ENCODE measurements around the gene STK35.
A peak's percentile ranks its signal among the peaks of the same experiment; 100 is the strongest.
"Not testable (repeated sequence)": the region's sequence is repeated elsewhere in the genome, so short reads cannot be mapped to it uniquely, and the experiment has no call there.

The STK35 gene

DNA sequence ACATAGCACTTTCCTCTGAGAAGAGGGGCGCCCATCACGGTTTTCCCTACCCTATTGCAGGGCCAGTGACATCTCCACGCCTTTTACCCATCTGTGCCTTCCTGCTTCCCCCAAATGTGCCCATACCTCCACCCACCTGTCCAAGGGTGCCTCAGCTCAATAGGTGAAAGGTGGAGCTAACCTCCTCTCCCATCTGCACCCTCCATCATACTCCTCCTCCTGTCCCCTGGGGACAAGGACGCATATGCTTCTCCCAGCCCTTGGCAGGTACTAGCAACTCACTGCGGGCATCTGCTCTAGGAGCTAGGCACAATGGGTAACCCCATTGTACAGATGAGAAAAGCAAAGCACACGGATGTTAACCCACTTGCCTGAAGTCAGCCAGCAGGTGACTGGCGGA, 62.8 kb downstream of the STK35 start:
- no peak for DNase-seq

DNA sequence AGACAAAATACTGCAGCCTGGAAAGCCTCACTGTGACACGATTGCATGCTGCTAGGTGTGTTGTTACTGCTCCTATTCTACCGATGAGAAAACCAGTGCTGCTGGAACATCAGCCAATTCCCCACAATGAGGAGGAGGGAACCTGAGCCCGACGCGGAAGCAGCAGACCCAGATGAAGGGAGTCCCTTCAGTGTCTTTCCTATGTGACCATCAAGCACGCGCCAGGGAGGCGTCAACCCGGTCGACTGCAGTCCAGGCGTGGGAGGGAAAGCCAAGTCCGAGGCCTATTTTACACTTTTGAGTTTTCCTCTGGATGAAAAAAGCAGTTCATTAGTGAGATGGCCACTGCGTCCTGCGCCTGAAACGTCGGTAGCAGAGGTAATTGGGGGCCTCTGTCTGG, 63.3 kb downstream of the STK35 start:
- DNase-seq = no peak

DNA sequence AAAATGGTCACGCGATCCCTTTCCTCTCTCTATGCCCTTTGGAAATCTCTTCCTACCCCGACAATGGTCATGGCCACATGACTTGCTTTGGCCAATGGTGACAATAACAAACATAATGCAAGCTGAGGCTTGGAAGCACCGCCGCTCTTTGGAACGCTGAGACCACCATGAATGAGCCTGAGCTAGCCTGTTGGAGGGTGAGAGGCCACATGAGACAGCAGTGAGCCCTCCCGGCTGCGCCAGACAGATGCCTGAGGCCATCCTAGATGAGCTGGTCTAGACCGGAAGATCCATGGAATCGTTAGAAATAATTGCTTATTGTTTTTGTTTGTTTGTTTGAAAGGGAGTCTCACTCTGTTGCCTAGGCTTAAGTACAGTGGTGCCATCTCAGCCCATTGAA, 64.2 kb downstream of the STK35 start:
- DNase-seq = no peak

DNA sequence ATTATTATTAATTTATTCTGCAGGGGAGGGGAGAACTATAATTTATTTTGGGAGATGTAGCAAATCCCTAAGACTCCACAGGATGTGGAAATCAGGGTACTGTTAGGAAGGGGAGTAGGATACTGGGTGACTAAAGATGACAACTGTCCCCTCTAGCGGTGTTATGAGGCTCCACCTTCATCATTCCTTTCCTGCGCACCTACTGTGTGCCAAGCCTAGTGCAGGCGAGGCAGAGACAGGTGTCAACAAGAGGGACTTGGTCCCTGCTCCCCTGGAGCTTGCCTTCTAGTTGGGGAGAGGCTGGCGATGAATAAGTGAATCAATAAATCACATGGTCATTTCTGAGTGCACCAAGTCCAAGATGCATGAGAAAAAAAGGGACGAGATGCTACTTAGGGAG, 65.5 kb downstream of the STK35 start:
- no peak for DNase-seq

DNA sequence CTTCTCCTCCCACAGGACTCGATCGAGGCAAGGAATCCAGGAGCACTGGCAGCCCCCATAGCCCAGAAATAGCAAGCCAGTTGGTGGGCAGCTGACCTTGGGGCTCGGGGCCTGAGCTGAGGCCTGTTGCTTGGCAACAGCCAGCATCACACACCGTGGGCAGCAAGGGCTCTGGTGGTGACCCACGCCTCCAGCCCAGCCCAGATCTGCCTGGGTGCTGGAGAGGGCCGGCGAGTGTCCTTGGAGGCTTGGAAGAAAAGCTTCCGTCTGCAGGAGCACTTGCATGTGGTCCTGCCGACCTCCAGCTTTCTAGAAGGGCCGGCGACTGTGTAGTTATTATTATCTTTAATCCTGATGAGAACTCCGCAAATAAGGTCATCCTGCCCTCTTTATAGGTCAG, 67.3 kb downstream of the STK35 start:
- DNase-seq = no peak

DNA sequence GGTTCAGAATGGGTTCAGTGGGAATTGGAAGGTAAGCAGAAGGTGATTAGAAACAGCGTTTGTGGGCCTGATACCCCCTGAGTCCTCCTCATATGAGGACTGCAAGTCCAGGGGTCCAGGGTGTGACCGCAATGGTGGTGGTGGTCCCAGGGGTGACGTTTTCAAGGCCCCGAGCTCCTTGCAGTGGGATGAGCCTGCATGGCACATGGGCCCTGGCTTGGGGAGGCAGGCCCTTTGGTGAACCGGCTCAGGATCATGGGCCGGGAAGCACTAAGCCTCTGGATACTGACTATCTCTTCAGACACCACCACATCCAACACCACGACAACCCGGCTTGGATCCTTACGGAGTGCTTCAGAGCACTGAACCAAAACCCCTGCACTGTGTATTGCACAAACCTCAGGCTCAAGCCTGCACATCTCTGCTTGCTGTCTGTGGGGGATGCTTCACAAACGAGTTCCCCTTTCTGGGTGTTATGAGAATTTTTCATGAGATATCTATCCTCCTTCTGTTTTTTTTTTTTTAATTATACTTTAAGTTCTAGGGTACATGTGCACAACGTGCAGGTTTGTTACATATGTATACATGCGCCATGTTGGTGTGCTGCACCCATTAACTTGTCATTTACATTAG, 67.9 kb downstream of the STK35 start:
- DNase-seq = no peak

DNA sequence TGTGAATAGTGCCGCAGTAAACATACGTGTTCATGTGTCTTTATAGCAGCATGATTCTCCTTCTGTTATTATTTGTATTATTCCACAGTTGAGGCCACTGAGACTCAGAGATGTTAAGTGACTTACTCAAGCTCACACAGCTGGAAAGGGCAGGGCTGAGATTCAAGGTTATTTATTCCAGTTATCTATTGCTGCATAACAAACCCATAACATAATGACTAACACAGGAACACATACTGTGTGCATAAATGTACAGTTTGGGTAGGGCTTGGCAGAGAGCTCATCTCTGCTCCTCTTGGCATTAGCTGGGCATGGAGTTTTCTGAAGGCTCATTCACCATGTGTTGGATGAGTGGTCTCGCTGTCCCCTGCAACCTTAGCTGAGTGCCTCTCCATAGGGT, 68.8 kb downstream of the STK35 start:
- DNase-seq = no peak

DNA sequence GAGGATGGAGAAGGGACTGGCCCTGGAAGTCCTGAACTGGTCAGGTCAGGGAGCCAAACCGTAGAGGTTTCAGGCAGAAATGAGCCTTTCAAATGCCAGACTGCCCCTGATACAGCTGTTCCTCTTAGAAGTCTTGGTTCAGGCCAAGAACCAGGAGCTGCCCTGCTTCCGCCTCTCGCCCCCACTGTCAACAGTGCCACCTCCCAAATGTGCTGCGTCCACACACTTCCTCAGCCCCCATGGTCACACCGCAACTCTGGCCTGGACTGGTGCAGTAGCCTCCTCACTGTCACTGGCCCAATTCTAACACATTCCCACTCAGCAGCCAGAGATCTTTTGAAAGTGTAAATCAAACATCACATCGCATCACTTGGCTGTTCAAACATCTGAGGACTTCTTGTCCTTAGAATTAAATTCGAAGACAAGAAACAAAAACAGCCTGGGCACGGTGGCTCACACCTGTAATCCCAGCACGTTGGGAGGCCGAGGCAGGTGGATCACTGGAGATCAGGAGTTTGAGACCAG, 69.7 kb downstream of the STK35 start:
- DNase-seq = no peak

DNA sequence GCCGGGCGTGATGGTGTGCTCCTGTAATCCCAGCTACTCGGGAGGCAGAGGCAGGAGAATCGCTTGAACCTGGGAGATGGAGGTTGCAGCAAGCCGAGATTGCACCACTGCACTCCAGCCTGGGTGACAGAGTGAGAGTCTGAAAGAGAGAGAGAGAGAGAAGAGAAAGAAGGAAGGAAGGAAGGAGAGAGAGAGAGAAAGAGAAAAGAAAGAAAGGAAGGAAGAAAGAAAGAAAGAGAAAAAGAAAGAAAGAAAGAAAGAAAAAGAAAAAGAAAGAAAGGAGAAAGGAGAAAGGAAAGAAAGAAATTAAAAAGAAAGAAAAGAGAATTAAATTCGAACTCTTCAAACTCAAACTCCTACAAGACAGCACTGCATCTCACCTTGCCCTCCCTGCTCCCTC, 70.2 kb downstream of the STK35 start:
- DNase-seq = not testable (repeated sequence)

DNA sequence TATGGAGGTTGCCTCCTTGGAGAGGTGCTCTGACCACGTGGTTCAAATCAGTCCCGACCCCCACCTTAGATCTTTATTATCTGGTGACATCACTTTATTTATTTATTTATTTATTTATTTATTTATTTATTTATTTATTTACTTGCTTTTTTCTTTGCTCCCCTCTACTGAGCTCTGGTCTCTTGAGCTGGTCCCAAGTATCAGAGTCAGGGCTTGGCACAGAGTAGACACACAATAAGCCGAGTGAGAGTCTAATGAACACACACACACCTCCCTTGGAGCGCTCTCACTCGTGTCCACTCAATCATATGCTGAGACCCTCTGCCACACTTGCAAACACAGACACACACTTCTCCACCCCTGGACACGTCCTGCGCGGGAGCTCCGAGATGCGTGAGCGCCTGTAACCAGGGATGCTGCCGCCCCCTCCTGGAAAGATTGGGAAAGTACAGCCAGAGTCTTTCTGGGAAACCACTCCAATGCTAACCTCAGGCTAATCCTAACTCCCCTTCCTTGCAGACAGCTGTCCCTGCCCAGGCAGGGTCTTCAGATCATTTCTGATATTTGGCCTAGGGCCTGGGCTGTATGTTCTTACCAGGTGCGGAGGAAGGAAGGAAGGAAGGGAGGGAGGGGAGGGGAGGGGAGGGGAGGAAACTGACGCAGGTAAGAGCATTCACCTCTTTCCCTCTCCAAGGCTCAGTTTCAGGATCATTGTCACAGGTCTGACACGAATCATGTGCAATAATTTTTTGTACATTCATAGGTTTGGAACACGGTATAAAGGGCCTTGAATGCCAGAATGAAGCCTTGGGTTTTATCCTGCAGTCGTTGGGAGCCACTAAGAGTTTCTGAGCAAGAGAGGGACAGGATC, 70.9 kb downstream of the STK35 start:
- peak; percentile 47 to 79 for DNase-seq

DNA sequence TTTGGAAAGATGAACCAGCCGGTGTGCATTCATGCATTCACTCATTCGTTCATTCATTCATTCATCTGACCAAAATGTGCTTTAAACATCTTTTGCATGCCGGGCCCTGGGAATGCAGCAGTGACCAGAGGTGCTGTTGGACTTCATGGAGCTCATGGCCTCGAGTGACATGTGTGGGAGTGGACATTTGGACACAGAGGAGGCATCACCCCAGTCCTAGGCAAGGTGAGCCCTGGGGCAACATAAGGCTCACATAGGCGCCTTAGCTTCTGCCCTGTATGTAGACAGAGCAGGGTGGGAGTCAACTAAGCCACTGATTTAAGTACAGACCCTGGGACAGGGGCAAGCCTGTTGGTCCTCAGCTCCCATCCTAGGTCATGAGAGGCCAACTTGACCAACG, 71.6 kb downstream of the STK35 start:
- DNase-seq = no peak

DNA sequence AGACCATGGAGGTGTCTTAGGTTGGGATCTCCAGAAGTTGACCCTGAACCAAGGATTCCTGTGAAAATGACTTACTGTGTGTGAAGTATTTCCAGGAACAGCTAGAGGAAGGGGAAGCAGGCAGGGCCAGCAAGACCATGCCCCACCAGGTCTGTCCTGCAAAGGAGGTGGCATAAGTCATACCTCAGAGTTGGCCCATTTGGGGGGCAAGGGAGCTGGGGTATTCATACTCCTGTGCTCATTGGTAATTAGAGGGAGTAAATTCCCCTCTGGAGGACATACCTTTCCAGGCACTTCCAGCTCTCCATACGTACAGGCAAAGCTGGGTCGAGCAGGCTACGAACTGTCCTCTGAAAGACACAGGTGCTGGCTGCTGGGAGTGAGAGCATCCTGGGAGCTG, 72.4 kb downstream of the STK35 start:
- DNase-seq = no peak

DNA sequence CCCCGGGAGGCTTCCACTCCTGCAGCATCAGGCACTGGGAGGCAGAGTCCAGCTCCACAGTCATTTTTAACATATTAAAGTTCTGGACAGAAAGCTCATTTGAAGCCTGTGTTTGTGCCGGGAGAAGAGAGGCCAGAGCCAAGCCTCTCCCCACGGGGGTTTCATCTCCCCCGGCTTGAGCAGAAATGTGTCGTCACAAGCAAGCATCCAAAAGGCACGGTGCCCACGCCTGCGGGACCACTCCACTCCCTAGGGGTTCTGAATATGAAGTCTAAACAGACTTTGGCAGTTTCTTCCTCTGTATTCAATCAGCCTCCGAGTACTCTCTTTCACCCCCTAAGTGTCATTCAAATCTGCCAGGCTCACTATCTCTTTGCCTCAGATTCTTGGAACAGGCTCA, 75.3 kb downstream of the STK35 start:
- no peak for DNase-seq

DNA sequence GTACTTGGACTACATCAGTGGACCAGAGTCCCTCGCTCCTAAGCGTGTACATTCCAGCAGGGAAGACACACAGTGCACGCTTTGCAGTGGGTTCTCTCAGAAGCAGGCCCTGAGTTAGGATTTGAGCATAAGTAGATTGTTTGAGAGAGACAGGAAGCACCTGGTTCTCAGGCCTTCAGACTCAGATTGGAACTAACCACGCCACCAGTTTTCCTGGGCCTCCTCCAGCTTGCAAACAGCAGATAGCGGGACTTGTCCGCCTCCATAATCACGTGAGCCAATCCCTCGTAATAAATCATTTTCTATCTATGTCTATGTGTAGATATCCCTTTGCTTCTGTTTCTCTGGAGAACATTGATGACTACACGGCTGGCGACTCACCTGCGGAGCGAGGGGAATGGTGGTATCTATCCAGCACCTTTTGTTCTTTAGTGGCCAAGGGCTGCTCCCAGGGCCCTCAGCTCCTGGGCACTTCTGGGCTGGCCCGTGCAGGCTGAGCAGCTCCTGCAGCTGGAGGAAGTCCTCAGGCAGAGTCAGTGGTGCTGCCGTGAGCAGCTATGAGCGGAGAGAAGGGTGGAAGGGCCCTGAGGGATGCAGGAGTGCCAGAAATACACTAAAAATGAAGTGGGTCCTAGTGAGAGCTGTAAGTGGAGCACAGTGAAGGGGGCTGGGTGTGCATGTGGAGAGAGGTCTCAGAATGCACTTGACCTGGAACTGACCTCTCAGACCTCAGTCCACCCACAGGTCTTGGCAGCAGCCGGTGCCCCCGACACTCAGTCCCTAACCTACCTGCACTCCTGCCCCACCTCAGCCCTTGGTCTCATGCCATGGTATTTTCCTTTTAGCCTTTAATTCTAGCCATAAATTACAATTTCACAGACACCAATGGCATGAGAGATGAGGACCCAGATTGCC, 76.9 kb downstream of the STK35 start:
- DNase-seq = no peak

DNA sequence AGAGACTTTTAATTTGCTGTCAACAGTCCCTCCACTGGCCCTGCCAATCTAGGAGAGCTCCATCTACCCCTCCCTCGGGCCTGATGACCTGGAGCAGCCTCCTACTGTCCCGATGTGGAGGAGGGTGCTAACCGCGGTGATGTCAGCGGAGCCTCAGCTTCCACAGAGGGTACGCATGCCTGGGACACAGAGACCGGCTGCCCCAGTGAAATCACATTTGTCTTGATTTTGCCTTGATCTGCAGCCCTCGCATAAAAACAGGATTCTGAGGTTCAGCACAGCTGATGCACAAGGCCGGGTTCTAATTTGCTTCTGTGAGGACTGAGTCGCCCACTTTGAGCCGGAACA, 77.6 kb downstream of the STK35 start:
- DNase-seq = no peak

DNA sequence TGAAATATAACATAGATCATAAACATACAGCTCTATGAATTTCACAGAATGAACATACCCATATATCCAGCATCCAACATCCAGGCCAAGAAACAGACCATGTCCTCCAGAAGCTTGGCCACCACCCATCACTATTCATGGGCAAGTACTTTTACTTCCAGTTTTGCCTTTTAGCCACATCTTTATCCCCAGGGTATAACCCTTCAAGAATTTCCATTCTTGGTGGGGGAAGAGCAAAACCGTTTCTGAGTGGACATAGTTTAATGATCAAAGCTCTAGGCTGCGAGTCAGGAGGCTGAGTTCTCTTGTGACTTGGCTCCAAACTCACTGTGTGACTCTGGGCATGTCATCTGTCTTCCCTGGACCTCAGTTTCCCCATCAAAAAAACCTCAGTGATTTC, 78.3 kb downstream of the STK35 start:
- no peak for DNase-seq

DNA sequence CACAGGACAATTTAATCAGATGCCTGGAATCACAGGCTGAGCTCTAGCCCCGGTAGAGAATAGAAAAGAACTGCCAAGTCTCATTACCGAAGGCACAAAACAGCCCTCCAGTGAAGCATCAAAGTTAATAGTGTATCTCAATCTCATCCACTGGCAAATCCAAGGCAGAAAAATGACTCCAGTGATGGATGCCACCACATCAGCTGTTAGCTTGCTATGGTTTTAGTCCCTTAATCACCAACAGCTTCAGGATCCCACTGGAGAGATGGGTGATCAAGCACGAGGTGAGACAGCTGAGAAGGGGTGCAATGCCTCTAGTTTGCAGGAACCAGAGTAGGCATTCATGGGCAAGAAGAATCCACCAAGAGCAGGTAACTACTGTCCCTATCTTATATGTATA, 81.8 kb downstream of the STK35 start:
- DNase-seq = no peak

DNA sequence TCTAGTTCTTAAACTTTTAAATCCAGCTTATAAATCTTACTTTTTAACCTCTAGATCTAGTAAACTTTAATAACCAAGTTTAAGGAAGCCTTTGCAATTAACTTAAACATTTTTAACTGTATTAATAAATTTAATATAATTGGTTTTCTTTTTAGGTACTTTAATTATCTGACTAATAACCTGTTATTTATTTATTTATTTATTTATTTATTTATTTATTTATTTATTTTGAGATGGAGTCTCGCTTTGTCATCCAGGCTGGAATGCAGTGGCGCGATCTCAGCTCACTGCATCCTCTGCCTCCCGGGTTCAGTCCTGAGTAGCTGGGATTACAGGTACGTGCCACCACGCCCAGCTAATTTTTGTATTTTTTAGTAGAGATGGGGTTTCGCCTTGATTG, 83.3 kb downstream of the STK35 start:
- DNase-seq = not testable (repeated sequence)

DNA sequence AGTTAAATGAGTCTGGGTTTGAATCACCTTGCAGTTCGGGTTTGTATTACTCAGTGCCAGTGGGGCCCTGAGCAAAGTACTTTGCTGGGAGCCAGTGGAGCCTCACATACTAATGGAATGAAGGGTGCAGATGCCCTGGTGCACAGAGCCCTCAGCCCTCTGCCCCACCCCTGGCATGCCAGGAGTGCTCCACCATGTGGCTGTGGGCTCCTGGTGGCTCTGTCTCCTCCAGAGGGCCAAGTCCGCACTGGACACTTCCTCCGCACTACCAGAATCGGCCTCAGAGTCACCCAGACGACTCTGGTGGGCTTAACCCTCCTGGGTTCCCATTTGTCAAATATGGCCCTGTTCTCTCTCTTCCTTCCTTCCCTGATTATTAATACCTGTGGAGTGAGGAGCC, 94.0 kb downstream of the STK35 start:
- no peak for DNase-seq

DNA sequence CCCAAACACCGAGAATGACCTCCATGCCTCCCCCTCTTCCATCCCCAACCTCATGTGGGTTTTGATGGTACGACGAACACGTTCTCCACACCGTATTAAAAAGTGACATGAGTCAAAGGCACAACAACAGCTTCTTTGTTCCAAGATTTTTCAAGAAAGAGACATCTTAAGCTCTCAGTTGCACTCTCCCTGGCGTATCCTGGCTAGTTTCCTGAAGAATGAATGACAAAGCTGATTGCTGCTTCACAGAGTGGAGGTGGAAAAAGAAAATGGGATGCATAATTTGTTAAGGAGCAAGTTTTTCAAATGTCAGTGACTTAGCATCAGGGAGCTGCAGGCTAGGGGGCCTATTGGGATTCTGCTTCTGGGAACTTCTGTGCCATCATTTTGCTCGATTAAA, 95.5 kb downstream of the STK35 start:
- no peak for DNase-seq

Data from NCI-H524 (cell line).